Lung (tissue), 12 donors: ENCODE results near the gene WDR35. TPM values are rescaled to one million over a fixed set of nuclear protein-coding genes. Genes with fewer than 3 reads are reported as not detected.
"Not testable (repeated sequence)": the region's sequence is repeated elsewhere in the genome, so short reads cannot be mapped to it uniquely, and the experiment has no call there.

Source experiments
- ATAC-seq: fragments of 200-7000 bp; cut with Tn5 transposase; one replicate; pipeline ENCODE4 v1.9.1; 2020; ENCODE audit warnings: moderate number of reproducible peaks; ENCODE audit not compliant: insufficient read depth, low FRiP score
- DNase-seq, 3 donors: peaks; one replicate each; pipeline ENCODE4 v3.0.0-alpha.2; 2013 to 2017
- H3K27ac ChIP-seq, 2 donors: one replicate each; pipeline ENCODE4 v1.5.1; 2013; ENCODE audit warnings: mild to moderate bottlenecking in 2 of 2, moderate library complexity in 2 of 2, control low read depth in 1 of 2, inconsistent platforms in 1 of 2, low read depth in 1 of 2, low read length in 1 of 2
- H3K27me3 ChIP-seq, 3 donors: one replicate each; pipeline ENCODE4 v1.5.1; 2013; ENCODE audit warnings: low read length in 2 of 3; ENCODE audit not compliant: control insufficient read depth in 3 of 3, insufficient read depth in 3 of 3
- H3K36me3 ChIP-seq, 4 donors: one replicate each; pipeline ENCODE4 v1.5.1; 2013; ENCODE audit warnings: low read length in 4 of 4, mild to moderate bottlenecking in 1 of 4, moderate library complexity in 1 of 4; ENCODE audit not compliant: control insufficient read depth in 4 of 4, insufficient read depth in 4 of 4
- H3K4me1 ChIP-seq, 5 donors: one replicate each; pipeline ENCODE4 v1.5.1; 2013; ENCODE audit warnings: low read length in 5 of 5, mild to moderate bottlenecking in 2 of 5, moderate library complexity in 1 of 5; ENCODE audit not compliant: control insufficient read depth in 5 of 5, insufficient read depth in 5 of 5
- H3K4me3 ChIP-seq: one replicate; pipeline ENCODE4 v1.5.1; 2013; ENCODE audit warnings: mild to moderate bottlenecking, control low read depth, moderate library complexity
- H3K9ac ChIP-seq, 2 donors: one replicate each; pipeline ENCODE4 v1.5.1; 2013; ENCODE audit warnings: low read length in 2 of 2, control low read depth in 1 of 2; ENCODE audit not compliant: insufficient read depth in 1 of 2
- H3K9me3 ChIP-seq, 4 donors: one replicate each; pipeline ENCODE4 v1.5.1; 2013; ENCODE audit warnings: low read length in 3 of 4, mild to moderate bottlenecking in 1 of 4, moderate library complexity in 1 of 4; ENCODE audit not compliant: control insufficient read depth in 4 of 4, insufficient read depth in 3 of 4
- WGBS, 2 donors: extraction: QIAGEN DNeasy Blood & Tissue Kit; methylation state at CpG; one replicate each; pipeline ENCODE4 v1.1.7; 2013; 5-methylcytosine and 5-hydroxymethylcytosine counted together
- polyA plus RNA-seq, 2 donors: library from polyadenylated mRNA; stranded (reverse); fragments of 200-250 nt; gene quantifications; one replicate each; pipeline ENCODE4 v1.2.1, GENCODE V29; 2013
- total RNA-seq, 2 donors: library from RNA; depleted of rRNA in 1 of 2; stranded (reverse); fragments of >200 nt in 1 of 2; gene quantifications; one replicate each; pipeline ENCODE4 v1.2.1, GENCODE V29; 2014 to 2021
- TF ChIP-seq, protein P1 (sequence below): IDR thresholded peaks from 2 replicates; pipeline ENCODE4 v1.5.1; 2012; ENCODE audit warnings: mild to moderate bottlenecking; ENCODE audit errors: control extremely low read depth, extremely low read depth
- donor health status: control.
- donor health status: control.
- donor health status: Bipolar disorder and iron deficiency.
- donor health status: healthy.
- donor health status: DM: yes; HTN: yes; CAD: no.

The WDR35 gene
- total and polyA plus RNA-seq, 4 donors: 2.8 to 25.9 (median 9.0) TPM

DNA sequence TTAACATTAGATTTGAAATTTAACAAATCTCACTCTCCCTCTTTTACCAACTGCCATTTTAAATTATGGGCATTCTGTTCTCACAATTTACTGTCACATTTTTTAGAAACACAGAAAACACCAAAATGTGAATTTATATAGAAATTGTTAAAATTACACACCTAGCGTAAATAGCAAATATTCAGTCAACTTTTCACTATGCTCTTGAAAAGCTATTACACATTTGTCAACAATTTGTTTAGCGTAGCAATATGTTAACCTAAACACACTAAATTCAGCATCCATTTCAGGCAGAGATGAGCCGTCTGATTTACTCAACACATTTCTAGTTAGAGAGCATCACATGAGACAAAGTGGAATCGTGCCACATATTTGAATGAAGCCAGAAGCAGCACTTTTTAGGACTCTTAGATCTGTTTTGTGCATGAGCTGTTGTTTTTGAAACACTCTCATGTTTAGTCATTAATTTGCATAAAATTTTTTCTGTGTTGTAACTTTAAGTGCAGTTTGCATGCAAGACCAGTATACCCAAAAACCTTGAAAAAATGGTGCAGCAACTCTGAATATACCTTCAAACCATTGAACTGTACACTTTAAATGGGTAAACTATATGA lies 96.3 kb downstream of the WDR35 start:
- Histone ChIP-seq H3K36me3 (peaks cover 0 to 1% (median 0%) of the 10 kb centered on the region in 4 donors), H3K4me3 (no peak overlapping the region), H3K9me3 (no peaks in the 10 kb centered on the region), H3K27me3 (no peaks in the 10 kb centered on the region), H3K4me1 (peaks cover 3 to 23% (median 13%) of the 10 kb centered on the region in 5 donors), H3K27ac (no peak overlapping the region), H3K9ac (no peak overlapping the region)
- ATAC-seq (no peak), DNase-seq (no peak)
- TF ChIP-seq, protein P1, sequence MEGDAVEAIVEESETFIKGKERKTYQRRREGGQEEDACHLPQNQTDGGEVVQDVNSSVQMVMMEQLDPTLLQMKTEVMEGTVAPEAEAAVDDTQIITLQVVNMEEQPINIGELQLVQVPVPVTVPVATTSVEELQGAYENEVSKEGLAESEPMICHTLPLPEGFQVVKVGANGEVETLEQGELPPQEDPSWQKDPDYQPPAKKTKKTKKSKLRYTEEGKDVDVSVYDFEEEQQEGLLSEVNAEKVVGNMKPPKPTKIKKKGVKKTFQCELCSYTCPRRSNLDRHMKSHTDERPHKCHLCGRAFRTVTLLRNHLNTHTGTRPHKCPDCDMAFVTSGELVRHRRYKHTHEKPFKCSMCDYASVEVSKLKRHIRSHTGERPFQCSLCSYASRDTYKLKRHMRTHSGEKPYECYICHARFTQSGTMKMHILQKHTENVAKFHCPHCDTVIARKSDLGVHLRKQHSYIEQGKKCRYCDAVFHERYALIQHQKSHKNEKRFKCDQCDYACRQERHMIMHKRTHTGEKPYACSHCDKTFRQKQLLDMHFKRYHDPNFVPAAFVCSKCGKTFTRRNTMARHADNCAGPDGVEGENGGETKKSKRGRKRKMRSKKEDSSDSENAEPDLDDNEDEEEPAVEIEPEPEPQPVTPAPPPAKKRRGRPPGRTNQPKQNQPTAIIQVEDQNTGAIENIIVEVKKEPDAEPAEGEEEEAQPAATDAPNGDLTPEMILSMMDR: no peak
- 92 to 93% methylated on average over 4 of the region's 4 CpGs for WGBS, 2 donors

DNA sequence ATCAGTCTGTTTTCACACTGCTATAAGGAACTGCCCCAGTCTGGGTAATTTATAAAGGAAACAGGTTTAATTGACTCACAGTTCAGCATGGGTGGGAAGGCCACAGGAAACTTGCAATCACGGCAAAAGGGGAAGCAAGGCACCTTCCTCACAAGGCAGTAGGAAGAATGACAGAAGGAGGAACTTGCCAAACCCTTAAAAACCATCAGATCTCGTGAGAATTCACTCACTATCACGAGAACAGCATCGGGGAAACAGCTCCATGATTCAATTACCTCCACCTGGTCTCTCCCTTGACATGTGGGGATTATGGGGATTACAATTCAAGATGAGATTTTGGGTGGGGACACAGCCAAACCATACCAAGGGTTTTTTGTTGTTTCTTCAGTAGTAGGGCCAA lies 97.9 kb downstream of the WDR35 start:
- DNase-seq, H3K36me3 ChIP-seq, H3K9me3 ChIP-seq, H3K4me3 ChIP-seq, H3K9ac ChIP-seq, H3K27me3 ChIP-seq, H3K27ac ChIP-seq: not testable (repeated sequence)
- WGBS, 2 donors: 19 to 57% methylated on average over 4 of the region's 4 CpGs
- H3K4me1 ChIP-seq: peaks cover 0 to 11% (median 0%) of the 10 kb centered on the region in 5 donors
- peak; percentile 66 for ATAC-seq

DNA sequence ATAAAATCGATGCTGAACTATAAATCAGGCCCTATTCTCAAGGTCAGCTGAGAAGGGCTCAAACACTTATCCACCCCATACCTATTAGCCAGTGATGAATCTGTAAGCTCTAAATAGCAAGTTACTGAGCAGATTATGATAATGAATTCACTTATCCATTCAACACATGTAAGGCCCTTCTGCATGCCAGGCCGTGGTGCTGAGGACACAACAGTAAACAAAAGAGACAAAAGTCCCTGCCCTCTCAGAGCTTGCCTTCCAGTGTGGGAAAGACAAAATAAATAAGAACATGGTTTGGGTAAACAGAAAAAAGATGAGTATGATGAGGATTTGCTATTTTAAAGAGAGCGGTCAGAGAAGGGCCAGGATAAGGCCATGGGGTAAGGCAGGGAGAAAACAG lies 99.8 kb downstream of the WDR35 start:
- no peak for ATAC-seq
- DNase-seq: no peak
- no peaks in the 10 kb centered on the region for H3K27me3 ChIP-seq
- H3K27ac ChIP-seq: no peak overlapping the region
- no peaks in the 10 kb centered on the region for H3K36me3 ChIP-seq
- peaks cover 0 to 8% (median 0%) of the 10 kb centered on the region in 5 donors for H3K4me1 ChIP-seq
- WGBS, 2 donors: 83 to 85% methylated on average over 3 of the region's 3 CpGs
- TF ChIP-seq, protein P1: no peak
- no peak overlapping the region for H3K9ac ChIP-seq
- H3K4me3 ChIP-seq: no peak overlapping the region
- no peaks in the 10 kb centered on the region for H3K9me3 ChIP-seq

DNA sequence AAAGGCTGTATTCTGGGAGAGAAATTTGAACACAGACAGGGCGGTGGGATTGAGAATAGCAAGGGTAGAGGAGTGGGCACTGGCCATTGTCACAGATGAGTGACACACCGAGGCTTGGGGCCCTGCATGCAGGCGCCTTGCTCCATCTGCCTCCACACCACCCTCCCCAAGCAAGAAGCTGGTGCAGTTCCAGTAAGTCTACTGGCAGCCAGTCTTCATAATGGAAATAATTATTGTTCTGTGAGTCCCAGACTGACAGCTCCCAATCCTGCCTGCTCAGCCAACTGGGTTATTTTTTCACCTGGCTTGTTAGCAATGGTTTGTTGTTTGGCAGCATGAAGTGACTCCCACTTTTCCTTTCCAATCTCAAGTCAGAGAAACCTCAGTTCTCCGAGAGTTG lies 101.1 kb downstream of the WDR35 start:
- DNase-seq (no peak), ATAC-seq (no peak)
- H3K27me3 ChIP-seq: no peaks in the 10 kb centered on the region
- H3K9me3 ChIP-seq: no peaks in the 10 kb centered on the region
- no peak overlapping the region for H3K4me3 ChIP-seq
- no peak overlapping the region for H3K27ac ChIP-seq
- H3K36me3 ChIP-seq: no peaks in the 10 kb centered on the region
- TF ChIP-seq, protein P1: no peak
- H3K4me1 ChIP-seq: peaks cover 0 to 8% (median 0%) of the 10 kb centered on the region in 5 donors
- no peak overlapping the region for H3K9ac ChIP-seq
- WGBS, 2 donors: 97 to 99% methylated on average over 4 of the region's 4 CpGs
